Adipocyte (in vitro differentiated cells): ENCODE measurements around the gene CYTH2.

Source experiments
- DNase-seq: peaks from one replicate; pipeline ENCODE4 v3.0.0-alpha.2; 2015; ENCODE audit warnings: low read depth
- H3K27me3 ChIP-seq: replicated peaks from 2 replicates; pipeline ENCODE4 v1.7.0; 2013; ENCODE audit warnings: mild to moderate bottlenecking, low read length, moderate library complexity; ENCODE audit not compliant: control insufficient read depth, insufficient read depth
- H3K36me3 ChIP-seq: 2 replicates; pipeline ENCODE4 v1.7.0; 2013; ENCODE audit warnings: low read length, mild to moderate bottlenecking, moderate library complexity; ENCODE audit not compliant: control insufficient read depth, insufficient read depth, severe bottlenecking
- H3K4me1 ChIP-seq: 2 replicates; pipeline ENCODE4 v1.7.0; 2013; ENCODE audit warnings: mild to moderate bottlenecking, low read length, moderate library complexity; ENCODE audit not compliant: control insufficient read depth, insufficient read depth
- H3K4me3 ChIP-seq: 2 replicates; pipeline ENCODE4 v1.7.0; 2013; ENCODE audit warnings: mild to moderate bottlenecking, low read length, moderate library complexity
- H3K9ac ChIP-seq: 2 replicates; pipeline ENCODE4 v1.7.0; 2013; ENCODE audit warnings: mild to moderate bottlenecking, low read length, moderate library complexity
- H3K9me3 ChIP-seq: 2 replicates; pipeline ENCODE4 v1.7.0; 2013; ENCODE audit warnings: mild to moderate bottlenecking, low read length, moderate library complexity; ENCODE audit not compliant: control insufficient read depth

CYTH2 gene

DNA sequence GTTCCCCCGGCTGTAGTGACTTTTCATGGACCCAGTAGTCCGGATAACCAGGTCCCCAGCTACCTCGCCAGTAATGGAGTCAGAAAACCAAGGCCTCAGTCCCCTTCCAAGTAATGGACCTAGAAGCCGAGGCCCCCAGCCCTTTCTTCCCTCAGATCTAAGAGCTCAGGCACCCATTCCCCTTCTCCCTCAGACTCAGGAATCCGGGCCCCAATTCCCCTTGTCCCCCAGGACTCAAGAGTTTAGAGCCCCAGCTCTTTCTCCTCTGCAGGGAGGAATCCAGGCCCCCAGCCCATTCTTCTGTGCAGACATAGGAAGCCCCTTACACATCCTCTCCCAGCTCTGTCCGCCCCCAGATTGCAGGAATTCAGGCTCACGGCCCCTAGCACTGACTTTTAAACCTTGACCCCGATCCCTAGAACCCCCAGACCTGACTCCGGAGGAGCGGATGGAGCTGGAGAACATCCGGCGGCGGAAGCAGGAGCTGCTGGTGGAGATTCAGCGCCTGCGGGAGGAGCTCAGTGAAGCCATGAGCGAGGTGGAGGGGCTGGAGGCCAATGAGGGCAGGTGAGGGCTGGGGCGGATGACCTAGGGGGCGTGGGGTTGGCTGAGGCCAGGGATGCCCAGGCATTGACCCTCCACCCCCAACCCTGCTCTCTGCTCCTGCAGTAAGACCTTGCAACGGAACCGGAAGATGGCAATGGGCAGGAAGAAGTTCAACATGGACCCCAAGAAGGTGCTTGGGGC, 938 bp downstream of the CYTH2 start:
- Histone ChIP-seq H3K27me3 (no peaks in the 10 kb centered on the region), H3K4me1 (peaks cover 24% of the 10 kb centered on the region), H3K4me3 (peak overlapping the region; percentile 95), H3K9ac (peak overlapping the region; percentile 98), H3K9me3 (no peaks in the 10 kb centered on the region), H3K36me3 (peaks cover 46% of the 10 kb centered on the region)
- no peak for DNase-seq

DNA sequence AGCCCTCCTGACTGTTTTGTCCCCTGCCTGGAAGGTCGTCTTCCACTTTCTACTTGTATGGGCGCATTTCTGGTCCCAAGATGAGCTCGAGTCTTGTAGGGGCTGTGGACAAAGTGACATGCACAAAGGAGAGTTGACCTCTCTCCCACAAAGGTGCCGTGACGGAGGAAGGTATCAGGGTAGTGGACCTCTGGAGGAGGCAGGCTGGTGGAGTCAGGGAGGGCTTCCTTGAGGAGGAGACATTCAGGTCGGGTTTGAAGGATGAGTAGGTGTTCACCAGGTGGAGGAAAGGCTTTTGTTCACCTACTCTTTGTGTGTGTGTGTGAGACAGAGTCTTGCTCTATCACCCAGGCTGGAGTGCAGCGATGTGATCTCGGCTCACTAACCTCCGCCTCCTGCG, 1.7 kb downstream of the CYTH2 start:
- Histone ChIP-seq H3K9ac (peak overlapping the region; percentile 98), H3K9me3 (no peaks in the 10 kb centered on the region), H3K36me3 (peaks cover 54% of the 10 kb centered on the region), H3K4me3 (peak overlapping the region; percentile 95), H3K27me3 (no peaks in the 10 kb centered on the region), H3K4me1 (peaks cover 24% of the 10 kb centered on the region)
- no peak for DNase-seq

DNA sequence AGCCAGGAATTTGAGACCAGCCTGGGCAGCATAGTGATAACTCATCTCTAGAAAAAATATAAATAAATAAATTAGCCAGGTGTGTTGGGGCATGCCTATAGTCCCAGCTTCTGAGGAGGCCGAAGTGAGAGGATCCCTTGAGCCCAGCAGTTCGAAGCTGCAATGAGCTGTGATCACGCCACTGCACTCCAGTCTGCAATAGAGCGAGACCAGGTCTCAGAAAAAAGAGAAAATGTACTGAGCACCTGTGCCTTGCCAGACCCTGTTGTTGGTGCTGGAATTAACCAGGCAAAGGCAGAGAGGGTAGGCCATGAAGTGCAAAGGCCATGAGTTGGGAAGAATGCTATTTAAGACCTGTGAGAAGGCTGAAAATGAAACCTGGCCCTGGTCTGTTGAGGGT, 2.7 kb downstream of the CYTH2 start:
- H3K9me3 ChIP-seq = no peaks in the 10 kb centered on the region
- H3K36me3 ChIP-seq = peaks cover 62% of the 10 kb centered on the region
- H3K4me1 ChIP-seq = peaks cover 18% of the 10 kb centered on the region
- no peaks in the 10 kb centered on the region for H3K27me3 ChIP-seq
- no peak for DNase-seq
- H3K9ac ChIP-seq = no peak overlapping the region
- H3K4me3 ChIP-seq = no peak overlapping the region

DNA sequence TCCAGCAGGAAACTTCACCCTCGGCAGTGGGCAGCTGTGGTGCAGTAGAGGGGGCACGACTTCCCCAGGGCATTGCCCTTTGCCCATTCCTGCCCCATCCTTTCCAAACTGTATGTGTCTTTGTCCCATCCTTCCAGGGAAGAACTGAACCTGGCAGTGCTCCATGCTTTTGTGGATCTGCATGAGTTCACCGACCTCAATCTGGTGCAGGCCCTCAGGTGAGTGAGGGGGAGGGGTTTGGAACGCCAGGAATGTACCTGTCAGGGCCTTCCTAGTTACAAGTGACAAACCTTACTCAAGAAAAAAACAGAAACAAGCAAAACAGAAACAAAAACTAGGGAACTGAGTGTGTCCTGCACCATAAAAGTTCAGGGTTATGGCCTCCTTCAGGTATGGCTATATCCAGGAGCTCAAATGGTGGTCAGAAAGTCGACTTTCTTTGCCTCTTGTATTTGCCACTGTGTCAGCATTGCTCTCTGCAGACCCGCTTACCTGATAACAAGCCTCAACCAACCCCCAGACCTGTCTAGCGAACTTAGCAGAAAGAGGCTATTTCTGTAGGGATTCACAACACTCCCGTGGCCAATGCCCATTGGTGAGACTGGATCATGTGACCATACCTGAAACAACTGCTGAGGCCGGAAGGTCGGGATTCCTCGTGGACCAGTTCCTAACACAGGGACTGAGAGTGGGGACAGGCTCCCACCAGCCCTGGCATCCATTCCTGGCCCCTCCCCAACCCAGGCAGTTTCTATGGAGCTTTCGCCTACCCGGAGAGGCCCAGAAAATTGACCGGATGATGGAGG, 4.2 kb downstream of the CYTH2 start:
- Histone ChIP-seq H3K36me3 (peaks cover 70% of the 10 kb centered on the region), H3K9me3 (no peaks in the 10 kb centered on the region), H3K27me3 (no peaks in the 10 kb centered on the region), H3K4me3 (no peak overlapping the region), H3K4me1 (peaks cover 10% of the 10 kb centered on the region), H3K9ac (no peak overlapping the region)
- no peak for DNase-seq

DNA sequence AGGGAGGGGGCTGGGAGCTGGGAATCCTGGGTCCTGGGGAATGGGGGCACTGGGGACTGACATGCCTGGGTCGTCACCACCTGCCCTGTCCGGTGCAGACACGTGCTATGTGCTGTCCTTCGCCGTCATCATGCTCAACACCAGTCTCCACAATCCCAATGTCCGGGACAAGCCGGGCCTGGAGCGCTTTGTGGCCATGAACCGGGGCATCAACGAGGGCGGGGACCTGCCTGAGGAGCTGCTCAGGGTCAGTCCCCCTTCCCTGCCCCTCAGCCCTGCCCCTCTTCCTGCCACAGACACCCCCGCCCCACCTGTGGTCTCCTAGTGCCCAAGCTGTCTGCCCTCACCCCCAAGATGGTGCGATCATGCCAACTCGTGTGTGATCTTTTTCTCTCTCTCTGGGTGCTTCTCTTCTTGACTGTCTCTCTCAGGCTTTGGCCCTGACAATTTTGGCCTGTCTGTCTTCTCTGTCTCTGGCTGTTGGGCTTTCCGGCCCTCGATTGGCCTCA, 5.0 kb downstream of the CYTH2 start:
- Histone ChIP-seq H3K27me3 (no peaks in the 10 kb centered on the region), H3K4me3 (no peak overlapping the region), H3K9me3 (no peaks in the 10 kb centered on the region), H3K36me3 (peaks cover 72% of the 10 kb centered on the region), H3K4me1 (peaks cover 10% of the 10 kb centered on the region), H3K9ac (no peak overlapping the region)
- no peak for DNase-seq

DNA sequence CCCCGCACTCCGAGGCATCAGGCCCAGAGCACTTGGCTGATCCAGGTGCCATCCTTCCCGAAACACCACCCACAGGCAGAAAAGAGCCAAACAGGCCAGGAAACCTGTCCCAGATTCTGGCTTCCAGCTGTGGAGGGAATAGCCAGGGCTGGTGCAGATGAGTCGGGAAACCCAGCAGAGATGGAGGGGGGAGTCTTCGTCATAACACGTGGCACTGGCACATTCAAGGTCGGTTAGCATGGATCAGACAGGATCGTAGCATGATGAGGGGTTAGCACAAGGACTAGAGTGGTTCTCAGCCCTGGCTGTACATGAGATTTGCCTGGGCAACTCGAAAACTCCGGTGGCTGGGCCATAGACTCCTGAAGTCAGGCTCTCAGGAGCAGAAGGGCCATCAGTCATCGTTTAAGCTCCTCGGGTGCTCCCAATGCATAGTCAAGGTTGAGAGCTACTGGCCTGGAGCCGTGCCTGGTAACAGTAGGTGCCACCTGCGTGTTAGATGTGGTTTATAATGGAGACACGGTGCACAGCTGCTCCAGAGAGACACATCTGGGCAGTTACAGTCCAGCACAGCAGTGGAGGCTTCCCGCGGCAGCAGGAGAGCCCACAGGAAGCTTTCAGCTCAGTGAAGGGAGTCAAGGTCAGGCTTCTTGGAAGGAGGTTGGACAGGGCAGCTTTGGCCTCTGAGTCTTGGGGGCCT, 6.3 kb downstream of the CYTH2 start:
- DNase-seq = no peak
- H3K4me1 ChIP-seq = peaks cover 10% of the 10 kb centered on the region
- H3K9me3 ChIP-seq = no peaks in the 10 kb centered on the region
- H3K9ac ChIP-seq = peak overlapping the region; percentile 20
- H3K27me3 ChIP-seq = no peaks in the 10 kb centered on the region
- H3K4me3 ChIP-seq = no peak overlapping the region
- peaks cover 75% of the 10 kb centered on the region for H3K36me3 ChIP-seq

DNA sequence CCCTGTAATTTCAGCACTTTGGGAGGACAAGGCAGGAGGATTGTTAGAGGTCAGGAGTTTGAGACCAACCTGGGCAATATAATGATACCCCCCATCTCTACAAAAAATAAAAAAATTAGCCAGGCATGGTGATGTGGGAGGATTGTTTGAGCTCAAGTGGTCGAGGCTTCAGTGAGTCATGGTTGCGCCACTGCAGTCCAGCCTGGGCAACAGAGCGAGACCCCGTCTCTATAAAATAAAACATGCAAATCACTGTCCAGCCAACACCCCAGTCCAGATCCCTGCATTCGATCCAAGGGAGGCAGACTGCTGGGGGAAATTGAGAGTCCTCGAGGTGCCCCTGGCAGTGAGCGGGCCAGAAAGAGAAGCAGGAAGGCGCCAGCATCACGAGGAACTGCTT, 7.0 kb downstream of the CYTH2 start:
- H3K27me3 ChIP-seq = no peaks in the 10 kb centered on the region
- H3K9me3 ChIP-seq = no peaks in the 10 kb centered on the region
- peaks cover 13% of the 10 kb centered on the region for H3K4me1 ChIP-seq
- peak overlapping the region; percentile 20 for H3K9ac ChIP-seq
- H3K36me3 ChIP-seq = peaks cover 68% of the 10 kb centered on the region
- no peak for DNase-seq
- H3K4me3 ChIP-seq = no peak overlapping the region

DNA sequence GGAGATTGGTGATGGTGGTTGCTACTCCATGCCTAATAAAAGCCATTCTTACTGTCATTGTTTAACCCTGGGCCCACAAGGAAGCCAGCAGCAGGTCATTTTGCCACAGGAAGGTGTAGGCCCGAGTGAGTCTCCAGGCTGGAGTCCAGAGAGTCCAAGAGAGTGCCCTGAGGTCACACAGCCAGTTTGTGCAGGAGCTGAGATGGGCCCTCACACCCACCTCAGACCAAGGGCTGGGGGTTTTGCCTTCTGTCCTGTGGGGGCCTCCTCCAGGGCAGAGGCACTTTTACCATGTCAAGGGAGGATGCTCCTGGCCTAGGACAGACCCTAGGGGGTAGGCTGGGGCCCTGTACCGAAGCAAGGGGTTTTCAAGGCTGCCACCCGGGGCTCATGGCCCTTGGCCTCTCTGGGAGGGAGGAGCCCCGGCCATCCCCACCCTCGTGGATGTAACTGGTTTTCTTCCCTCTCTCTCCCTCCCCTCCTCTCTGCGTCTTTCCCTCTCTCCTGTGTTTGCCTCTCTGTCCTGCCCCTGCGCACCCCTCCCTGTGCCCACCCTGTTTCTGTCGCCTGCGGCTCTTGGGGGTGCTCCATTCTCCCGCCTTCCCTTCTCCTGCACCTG, 8.0 kb downstream of the CYTH2 start:
- H3K36me3 ChIP-seq = peaks cover 58% of the 10 kb centered on the region
- peaks cover 20% of the 10 kb centered on the region for H3K4me1 ChIP-seq
- no peaks in the 10 kb centered on the region for H3K9me3 ChIP-seq
- no peaks in the 10 kb centered on the region for H3K27me3 ChIP-seq
- H3K4me3 ChIP-seq = no peak overlapping the region
- H3K9ac ChIP-seq = no peak overlapping the region
- no peak for DNase-seq

DNA sequence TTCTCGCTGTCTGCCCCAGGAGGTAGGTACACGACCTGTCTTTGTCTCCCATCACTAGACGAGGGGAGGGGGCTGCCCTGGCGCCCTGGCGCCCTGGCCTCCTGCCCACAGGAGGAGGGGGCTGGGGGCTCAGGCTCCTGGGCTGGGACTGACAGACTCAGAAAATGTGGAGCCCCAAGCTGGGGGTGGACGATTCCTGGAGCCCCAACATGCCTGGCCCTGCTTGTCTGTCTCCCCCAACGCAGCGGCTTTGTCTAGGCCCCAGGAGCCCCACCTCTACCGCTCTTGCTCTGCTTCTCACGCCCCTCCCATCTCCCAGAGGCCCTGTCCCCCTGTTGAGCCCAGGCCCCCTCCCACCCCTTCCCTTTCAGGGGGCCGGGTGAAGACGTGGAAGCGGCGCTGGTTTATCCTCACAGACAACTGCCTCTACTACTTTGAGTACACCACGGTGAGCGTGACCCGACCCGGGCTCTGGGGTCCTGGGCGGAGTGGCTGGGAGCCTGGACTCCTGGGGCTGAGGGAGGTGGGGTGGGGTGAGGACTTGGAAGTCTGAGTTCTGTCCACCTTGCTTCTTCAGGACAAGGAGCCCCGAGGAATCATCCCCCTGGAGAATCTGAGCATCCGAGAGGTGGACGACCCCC, 8.6 kb downstream of the CYTH2 start:
- Histone ChIP-seq H3K9ac (no peak overlapping the region), H3K4me1 (peaks cover 24% of the 10 kb centered on the region), H3K9me3 (no peaks in the 10 kb centered on the region), H3K36me3 (peaks cover 53% of the 10 kb centered on the region), H3K27me3 (no peaks in the 10 kb centered on the region), H3K4me3 (no peak overlapping the region)
- DNase-seq = no peak

DNA sequence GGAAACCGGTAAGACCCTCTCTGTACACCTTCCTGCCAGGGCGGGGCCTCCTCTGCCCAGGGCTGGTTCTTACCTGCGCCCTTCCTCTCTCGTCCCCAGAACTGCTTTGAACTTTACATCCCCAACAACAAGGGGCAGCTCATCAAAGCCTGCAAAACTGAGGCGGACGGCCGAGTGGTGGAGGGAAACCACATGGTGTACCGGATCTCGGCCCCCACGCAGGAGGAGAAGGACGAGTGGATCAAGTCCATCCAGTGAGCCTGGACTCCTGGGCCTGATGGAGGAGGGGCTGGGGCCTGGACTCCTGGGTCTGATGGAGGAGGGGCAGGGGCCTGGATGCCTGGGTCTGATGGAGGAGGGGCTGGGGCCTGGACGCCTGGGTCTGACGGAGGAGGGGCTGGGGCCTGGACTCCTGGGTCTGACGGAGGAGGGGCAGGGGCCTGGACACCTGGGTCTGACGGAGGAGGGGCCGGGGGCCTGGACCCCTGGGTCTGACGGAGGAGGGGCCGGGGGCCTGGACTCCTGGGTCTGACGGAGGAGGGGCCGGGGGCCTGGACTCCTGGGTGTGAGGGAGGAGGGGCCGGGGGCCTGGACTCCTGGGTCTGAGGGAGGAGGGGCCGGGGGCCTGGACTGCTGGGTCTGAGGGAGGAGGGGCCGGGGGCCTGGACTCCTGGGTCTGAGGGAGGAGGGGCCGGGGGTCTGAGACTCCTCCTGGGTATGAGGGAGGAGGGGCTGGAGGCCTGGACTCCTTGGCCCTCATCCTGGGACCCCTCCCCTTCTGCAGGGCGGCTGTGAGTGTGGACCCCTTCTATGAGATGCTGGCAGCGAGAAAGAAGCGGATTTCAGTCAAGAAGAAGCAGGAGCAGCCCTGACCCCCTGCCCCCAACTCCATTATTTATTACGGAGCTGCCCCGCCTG, 9.4 kb downstream of the CYTH2 start:
- no peak for DNase-seq
- peaks cover 45% of the 10 kb centered on the region for H3K36me3 ChIP-seq
- H3K4me1 ChIP-seq = peaks cover 24% of the 10 kb centered on the region
- no peak overlapping the region for H3K4me3 ChIP-seq
- H3K27me3 ChIP-seq = no peaks in the 10 kb centered on the region
- no peaks in the 10 kb centered on the region for H3K9me3 ChIP-seq
- no peak overlapping the region for H3K9ac ChIP-seq
